Fibroblast of skin of right quadriceps (primary cell): ENCODE measurements around the gene CLCN5.
A peak's percentile ranks its signal among the peaks of the same experiment; 100 is the strongest.

ENCODE experiments used
- DNase-seq: peaks from one replicate; pipeline ENCODE4 v3.0.0-alpha.2; 2013

Gene CLCN5

DNA sequence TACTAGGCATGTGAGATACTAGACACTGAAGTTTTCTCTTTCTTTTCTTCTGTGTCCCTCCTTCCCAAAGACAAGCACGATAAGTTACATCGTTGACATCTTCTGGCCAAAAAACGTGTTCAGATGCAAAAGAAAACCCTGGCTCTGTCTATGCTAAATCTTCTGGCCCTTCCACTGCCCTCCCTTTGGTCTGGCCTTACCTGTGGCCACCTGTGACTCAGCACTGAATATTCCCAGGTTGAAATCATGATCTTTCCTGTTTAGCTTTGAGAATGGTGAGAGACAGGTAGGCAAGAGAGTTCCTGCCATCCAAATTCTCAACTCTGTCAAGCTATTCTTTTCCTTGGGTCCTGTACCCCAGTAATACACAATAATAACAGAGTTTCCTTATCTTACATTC, 12.3 kb downstream of the CLCN5 start:
- DNase-seq = no peak

DNA sequence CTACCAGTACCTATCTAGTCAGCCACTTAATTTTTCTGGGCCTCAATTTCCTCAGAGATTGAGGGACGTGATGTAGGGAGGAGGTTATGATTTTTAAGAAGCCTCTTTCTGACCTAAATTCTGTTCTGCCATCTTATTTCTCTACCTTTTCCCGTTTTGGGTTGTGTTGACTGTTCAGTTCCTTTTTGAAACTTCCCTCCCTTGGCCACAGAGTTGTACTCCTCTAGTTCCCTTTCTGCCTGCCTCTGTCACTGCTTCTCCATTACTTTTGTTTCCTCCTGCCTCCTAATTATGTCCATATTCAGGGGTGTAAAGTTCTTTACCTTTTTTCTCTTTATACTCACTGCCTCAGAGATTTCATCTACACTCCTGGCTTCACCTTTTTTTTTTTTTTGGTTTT, 25.4 kb downstream of the CLCN5 start:
- no peak for DNase-seq

DNA sequence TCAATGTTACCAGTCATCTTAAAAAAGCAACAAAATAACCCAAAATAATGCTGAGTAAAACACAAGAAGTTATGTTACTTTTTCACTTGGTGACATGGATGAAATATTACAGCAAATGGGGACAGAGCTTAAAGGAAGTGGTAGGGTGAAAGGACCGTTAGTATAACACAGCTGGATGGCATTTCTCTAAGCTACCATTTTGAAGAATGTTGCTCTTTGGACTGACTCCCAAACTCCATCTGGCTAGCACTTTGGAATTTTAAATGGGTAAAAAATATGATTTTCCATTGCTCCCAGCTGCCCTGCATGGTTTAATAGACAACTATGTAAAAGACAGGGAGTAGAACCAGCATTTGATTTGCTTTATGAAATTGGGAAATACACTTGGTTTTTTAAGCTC, 27.6 kb downstream of the CLCN5 start:
- no peak for DNase-seq

- peak; percentile 1 for DNase-seq
Measured at GRCh38 chrX:49951524-49952193, 29.3 kb downstream of the CLCN5 start.

GRCh38 chrX:49956313-49956712, 33.9 kb downstream of the CLCN5 start:
- no peak for DNase-seq

DNA sequence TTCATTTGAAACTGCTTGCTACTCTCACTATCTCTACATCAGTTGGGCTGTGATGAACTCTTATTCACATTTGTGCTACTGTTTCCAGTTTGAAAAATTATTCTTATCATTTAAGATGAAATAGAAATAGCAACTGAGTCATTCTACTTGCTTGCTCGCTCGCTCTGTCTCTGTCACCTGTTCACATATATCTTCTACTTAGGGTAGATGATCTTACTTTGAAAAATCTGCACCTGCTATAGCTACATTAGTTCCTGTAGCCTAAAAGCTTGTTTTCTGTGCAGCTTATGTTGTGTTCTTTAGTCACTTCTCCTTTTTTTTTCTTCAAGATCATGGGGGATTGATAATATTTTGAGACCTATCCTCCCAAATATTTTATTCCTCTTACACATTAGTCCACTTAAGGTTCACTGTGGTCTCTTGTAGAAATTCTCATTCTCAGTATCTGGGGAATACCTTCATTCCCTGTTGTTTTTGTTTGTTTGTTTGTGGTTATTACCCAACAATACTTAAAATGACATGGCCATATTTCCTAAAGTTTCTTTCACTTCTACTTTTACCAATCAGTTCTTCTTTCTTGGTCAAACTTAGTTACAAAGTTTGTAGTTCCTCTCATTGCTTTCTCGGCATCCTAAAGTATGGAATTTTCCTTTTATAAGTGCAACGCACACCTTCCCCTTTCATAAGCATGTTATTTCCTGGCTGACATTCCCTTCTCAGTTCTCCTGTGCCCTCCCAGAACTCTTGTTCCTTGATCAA, 36.5 kb downstream of the CLCN5 start:
- DNase-seq = no peak

DNA sequence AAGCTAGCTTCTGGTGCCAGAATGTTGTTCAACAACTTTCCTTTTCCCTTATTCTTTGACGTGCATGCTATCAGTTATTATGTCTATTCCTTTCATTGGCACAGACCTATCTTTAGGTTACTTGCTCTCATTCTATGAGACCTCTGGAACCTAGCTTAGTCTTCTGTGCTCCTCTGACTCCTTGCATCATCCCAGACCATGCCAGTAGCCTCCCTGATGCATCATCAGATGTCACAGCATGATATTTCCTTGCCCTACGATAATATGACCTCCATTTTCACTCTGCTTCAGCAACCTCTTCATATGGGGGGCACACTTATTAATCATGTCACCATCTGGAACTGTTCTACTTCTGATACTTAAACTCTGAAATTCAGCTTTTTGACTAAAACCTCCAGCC, 37.2 kb downstream of the CLCN5 start:
- no peak for DNase-seq

GRCh38 chrX:49960061-49960460, 37.7 kb downstream of the CLCN5 start:
- no peak for DNase-seq

GRCh38 chrX:49970674-49971073, 48.3 kb downstream of the CLCN5 start:
- DNase-seq = no peak

- DNase-seq = no peak
Measured at GRCh38 chrX:49972328-49972860, 50.0 kb downstream of the CLCN5 start.

GRCh38 chrX:49976682-49977197, 54.3 kb downstream of the CLCN5 start:
- no peak for DNase-seq

DNA sequence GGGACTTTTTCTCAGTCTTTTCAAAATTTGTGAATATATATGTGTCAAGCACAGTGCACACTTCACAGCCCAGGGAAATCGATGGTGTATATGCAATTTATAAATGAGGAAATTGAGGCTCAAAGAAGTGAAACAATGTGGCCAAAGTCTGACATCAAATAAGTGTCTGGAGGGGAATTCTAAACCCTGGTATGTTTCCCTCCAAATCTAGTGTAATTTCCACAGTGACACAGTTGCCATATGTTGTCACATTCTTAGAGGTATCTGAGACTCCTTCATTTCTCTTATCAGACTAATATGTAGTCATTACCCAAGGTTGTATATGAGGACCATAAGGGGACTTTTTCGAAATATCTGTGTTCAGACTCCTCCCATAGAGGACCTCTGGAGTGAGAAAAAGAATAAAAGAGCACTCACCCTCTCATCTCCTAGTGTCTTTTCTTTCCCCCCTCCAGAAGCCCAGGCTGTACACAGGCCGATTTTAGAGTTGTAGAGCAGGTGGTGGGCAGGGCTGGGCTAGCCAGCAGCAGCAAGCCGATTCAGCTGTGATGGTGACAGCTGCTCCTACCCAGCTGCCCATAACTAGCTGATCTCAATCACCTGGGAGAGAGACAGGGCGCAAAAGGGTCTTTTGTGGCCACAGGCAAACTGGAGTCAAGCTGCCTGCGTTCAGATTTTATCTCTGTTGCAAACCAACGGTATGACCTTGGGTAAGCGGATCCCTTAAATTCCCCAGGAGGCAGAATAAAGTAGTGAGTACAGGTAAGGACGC, 55.1 kb downstream of the CLCN5 start:
- DNase-seq = no peak

GRCh38 chrX:49978176-49978575, 55.8 kb downstream of the CLCN5 start:
- no peak for DNase-seq

DNA sequence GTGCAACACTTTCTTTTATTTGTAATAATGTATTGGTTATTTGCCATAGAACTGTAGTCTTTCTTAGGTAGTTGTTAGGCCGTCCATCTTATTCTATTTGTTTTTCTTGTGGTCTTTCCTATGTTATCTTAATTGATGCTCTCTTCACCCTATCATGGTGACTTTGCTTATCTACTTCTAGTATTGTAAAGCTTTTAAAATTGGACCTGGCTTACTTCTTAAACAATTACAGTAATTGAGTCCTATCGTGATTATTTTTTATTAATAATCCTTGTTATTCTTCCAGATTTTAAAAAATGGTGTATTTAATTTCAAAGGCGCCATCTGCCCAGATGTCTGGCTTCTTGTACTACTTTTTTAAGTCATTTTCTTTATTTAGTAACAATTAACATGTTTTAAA, 63.7 kb downstream of the CLCN5 start:
- no peak for DNase-seq

GRCh38 chrX:49987651-49988050, 65.3 kb downstream of the CLCN5 start:
- DNase-seq = no peak

- no peak for DNase-seq
Measured at GRCh38 chrX:49988143-49988542, 65.7 kb downstream of the CLCN5 start.

DNA sequence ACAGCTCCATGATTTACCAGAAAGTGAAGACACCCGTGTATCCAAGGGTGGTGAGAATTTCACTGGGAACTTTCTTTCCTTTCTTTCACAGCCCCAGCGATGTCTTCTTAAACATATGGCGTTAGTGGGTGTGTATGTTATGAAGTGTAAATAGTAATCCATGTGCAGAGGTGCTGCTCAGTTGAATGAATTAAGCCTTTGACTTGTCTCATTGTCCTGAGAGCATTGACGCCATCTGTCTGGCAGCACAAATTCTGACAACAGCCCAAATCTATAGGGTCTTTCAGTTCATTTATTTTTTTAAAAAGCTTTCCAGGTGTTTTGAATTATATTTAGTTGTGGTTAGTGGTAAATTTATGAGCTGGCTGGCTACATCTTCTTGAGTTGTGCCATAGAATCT, 69.4 kb downstream of the CLCN5 start:
- DNase-seq = no peak

- no peak for DNase-seq
Measured at GRCh38 chrX:49992853-49993252, 70.5 kb downstream of the CLCN5 start.

DNA sequence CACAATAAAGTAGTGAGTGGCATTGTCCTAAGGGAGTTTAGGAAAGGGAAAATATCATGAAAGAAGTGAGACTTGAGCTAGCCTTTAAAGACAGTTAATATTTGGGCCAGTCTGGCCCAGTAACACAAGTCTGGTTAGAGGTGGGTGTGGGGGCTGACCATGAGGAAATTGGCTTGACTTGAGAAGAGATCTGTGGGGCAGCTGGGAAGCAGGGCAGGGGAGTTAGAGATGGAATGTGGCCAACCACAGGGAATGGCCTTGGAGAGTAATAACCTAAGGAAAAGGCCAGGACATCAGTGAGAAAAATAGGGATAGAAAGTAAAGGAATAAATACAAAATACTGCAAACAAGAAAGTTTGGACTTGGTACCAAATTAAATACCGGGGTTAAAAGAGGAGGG, 71.3 kb downstream of the CLCN5 start:
- no peak for DNase-seq

- peak; percentile 80 for DNase-seq
Measured at GRCh38 chrX:49995107-49995731, 72.8 kb downstream of the CLCN5 start.

DNA sequence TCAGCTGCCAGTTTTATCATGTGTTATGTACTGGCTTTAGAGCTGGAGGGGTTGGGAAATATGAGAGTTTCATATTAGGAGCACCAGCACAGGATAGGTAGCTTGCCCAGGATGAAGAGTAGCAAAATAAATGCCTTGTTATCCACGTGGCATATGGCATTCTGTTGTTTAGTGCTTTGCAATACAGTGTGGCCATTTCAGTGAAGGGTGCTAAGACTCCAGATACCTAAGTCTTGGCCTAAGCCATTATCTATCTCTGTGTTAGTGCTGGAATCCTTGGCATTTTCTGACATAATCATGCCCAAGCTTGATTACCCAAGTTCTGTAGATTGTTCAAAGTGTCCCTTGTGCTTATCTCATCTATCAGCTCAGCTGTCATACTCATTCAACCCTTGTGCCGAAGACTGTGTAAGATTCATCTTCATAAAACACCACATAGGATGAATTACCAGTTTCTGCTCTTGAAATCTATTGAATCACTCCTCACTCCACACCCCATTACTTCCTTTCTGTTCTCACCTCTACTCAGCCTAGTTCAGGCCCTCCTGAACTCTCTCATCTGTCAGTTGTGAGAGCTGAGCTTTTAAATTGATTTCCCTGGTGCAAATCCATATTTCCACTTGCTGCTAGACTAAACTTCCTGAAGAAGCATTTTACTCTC, 73.5 kb downstream of the CLCN5 start:
- DNase-seq = peak; percentile 4

DNA sequence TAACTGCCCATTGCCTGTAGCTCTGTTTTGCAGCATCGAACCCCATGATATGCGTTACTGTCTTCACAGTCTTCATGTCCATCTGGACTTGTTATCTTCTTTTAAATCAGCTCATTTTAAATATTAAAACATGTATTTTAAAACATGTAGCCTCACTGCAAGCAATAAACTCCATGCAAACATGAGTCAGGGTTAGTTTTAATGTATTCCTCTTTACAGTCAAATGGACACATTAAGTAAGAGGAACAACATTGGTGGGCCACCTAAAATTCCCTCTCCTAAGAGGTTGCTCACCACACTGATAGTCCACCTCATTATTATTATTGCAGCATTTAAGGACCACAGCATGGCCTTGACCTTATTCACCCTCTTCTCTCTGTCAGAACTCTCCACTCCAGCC, 74.1 kb downstream of the CLCN5 start:
- no peak for DNase-seq
